ENCODE results near the gene PFKFB1.
"Not testable (repeated sequence)": the region's sequence is repeated elsewhere in the genome, so short reads cannot be mapped to it uniquely, and the experiment has no call there.

PFKFB1 gene

GRCh38 chrX:54991706-54992105 lies 2.3 kb downstream of the PFKFB1 start:
- no peak for DNase-seq

GRCh38 chrX:54983306-54983705 lies 10.7 kb downstream of the PFKFB1 start:
- DNase-seq: not testable (repeated sequence)

GRCh38 chrX:54980334-54980733 lies 13.7 kb downstream of the PFKFB1 start:
- DNase-seq: peak; percentile 2

- no peak for DNase-seq
Measured at GRCh38 chrX:54979432-54979831, 14.6 kb downstream of the PFKFB1 start.

GRCh38 chrX:54978448-54978847 lies 15.5 kb downstream of the PFKFB1 start:
- DNase-seq: no peak

GRCh38 chrX:54977387-54977786 lies 16.6 kb downstream of the PFKFB1 start:
- no peak for DNase-seq

GRCh38 chrX:54964766-54965497 lies 29.1 kb downstream of the PFKFB1 start:
- no peak for DNase-seq

GRCh38 chrX:54961750-54962149 lies 32.2 kb downstream of the PFKFB1 start:
- no peak for DNase-seq

- no peak for DNase-seq
Measured at GRCh38 chrX:54950730-54951375, 43.1 kb downstream of the PFKFB1 start.

GRCh38 chrX:54945224-54945623 lies 48.8 kb downstream of the PFKFB1 start:
- DNase-seq: no peak

- DNase-seq: no peak
Measured at GRCh38 chrX:54944816-54945215, 49.2 kb downstream of the PFKFB1 start.

- no peak for DNase-seq
Measured at GRCh38 chrX:54937416-54937815, 56.6 kb downstream of the PFKFB1 start.

- no peak for DNase-seq
Measured at GRCh38 chrX:54935306-54935705, 58.7 kb downstream of the PFKFB1 start.

GRCh38 chrX:54934890-54935289 lies 59.1 kb downstream of the PFKFB1 start:
- DNase-seq: no peak

- DNase-seq: no peak
Measured at GRCh38 chrX:54934058-54934457, 59.9 kb downstream of the PFKFB1 start.

- DNase-seq: no peak
Measured at GRCh38 chrX:54933150-54933826, 60.7 kb downstream of the PFKFB1 start.

- DNase-seq: no peak
Measured at GRCh38 chrX:54931107-54931506, 62.9 kb downstream of the PFKFB1 start.

GRCh38 chrX:54930291-54931049 lies 63.5 kb downstream of the PFKFB1 start:
- no peak for DNase-seq

GRCh38 chrX:54928876-54929275 lies 65.1 kb downstream of the PFKFB1 start:
- no peak for DNase-seq

- DNase-seq: peak; percentile 36
Measured at GRCh38 chrX:54926978-54927377, 67.0 kb downstream of the PFKFB1 start.

GRCh38 chrX:54923376-54923775 lies 70.6 kb downstream of the PFKFB1 start:
- DNase-seq: no peak

- no peak for DNase-seq
Measured at GRCh38 chrX:54922547-54922946, 71.4 kb downstream of the PFKFB1 start.

GRCh38 chrX:54921427-54922021 lies 72.5 kb downstream of the PFKFB1 start:
- DNase-seq: no peak
